GM10266 (cell line): Measurements from ENCODE around the gene NEDD4L.

Experiments
- DNase-seq: peaks from one replicate; pipeline ENCODE4 v3.0.0; 2012; ENCODE audit errors: extremely low spot score
- CTCF ChIP-seq: IDR thresholded peaks from 2 replicates; pipeline ENCODE4 v1.5.1; 2012; ENCODE audit warnings: mild to moderate bottlenecking, low read depth; ENCODE audit not compliant: control insufficient read depth, insufficient read depth; ENCODE audit errors: missing control alignments

The NEDD4L gene

GRCh38 chr18:58438161-58438957 lies 394.3 kb downstream of the NEDD4L start:
- DNase-seq, result no peak
- no peak for TF ChIP-seq CTCF

GRCh38 chr18:58438958-58439300 lies 394.9 kb downstream of the NEDD4L start:
- TF ChIP-seq CTCF, result no peak
- DNase-seq, result no peak

GRCh38 chr18:58443671-58444070 lies 399.6 kb downstream of the NEDD4L start:
- TF ChIP-seq CTCF, result no peak
- no peak for DNase-seq

- no peak for TF ChIP-seq CTCF
- no peak for DNase-seq
Observed at GRCh38 chr18:58446391-58447060, 402.5 kb downstream of the NEDD4L start.

- no peak for TF ChIP-seq CTCF
- no peak for DNase-seq
Observed at GRCh38 chr18:58447402-58448095, 403.5 kb downstream of the NEDD4L start.

GRCh38 chr18:58449464-58449863 lies 405.4 kb downstream of the NEDD4L start:
- TF ChIP-seq CTCF, result no peak
- DNase-seq, result no peak
